Dendritic cell treated with granulocyte-macrophage colony-stimulating factor and Interleukin-4, amounts not matched to agents 40 ng/mL and 50 ng/mL, for 4 days (primary cell): Measurements from ENCODE around the gene NELL2.

Experiments used
- H3K27ac Mint-ChIP-seq: one replicate; pipeline ENCODE4 v1.8.0; 2022; ENCODE audit warnings: mild to moderate bottlenecking, mixed read lengths
- H3K27me3 Mint-ChIP-seq: one replicate; pipeline ENCODE4 v1.8.0; 2022; ENCODE audit warnings: mild to moderate bottlenecking, mixed read lengths
- H3K36me3 Mint-ChIP-seq: one replicate; pipeline ENCODE4 v1.8.0; 2022; ENCODE audit warnings: low read depth, mixed read lengths
- H3K4me1 Mint-ChIP-seq: one replicate; pipeline ENCODE4 v1.8.0; 2022; ENCODE audit warnings: low read depth, mixed read lengths
- H3K4me3 Mint-ChIP-seq: one replicate; pipeline ENCODE4 v1.8.0; 2022; ENCODE audit warnings: mild to moderate bottlenecking, moderate library complexity, mixed read lengths
- H3K9me3 Mint-ChIP-seq: one replicate; pipeline ENCODE4 v1.8.0; 2022; ENCODE audit warnings: mixed read lengths
- intact Hi-C: fragments of 100-400 bp; cut with micrococcal nuclease; formaldehyde crosslinking; loops from one replicate; pipeline ENCODE4 v1.15.0; 2022

Gene NELL2

DNA sequence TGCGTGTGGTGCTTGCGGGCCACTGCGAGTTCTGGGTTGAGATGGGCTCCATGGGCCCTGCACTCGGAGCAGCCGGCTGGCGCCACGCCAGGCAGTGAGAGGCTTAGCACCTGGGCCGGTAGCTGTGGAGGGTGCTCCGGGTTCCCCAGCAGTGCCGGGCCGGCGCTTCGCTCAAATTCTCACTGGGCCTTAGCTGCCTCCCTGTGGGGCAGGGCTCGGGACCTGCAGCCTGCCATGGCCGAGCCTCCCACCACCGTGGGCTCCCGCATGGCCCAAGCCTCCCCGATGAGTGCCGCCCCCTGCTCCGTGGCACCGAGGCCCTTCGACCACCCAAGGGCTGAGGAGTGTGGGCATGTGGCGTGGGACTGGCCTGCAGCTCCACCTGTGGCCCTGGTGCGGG lies 375.7 kb downstream of the NELL2 start:
- H3K4me3 Mint-ChIP-seq, result no peak overlapping the region
- intact Hi-C loops, result no loop called here
- H3K27ac Mint-ChIP-seq, result no peak overlapping the region
- no peaks in the 10 kb centered on the region for H3K27me3 Mint-ChIP-seq
- no peaks in the 10 kb centered on the region for H3K4me1 Mint-ChIP-seq
- no peaks in the 10 kb centered on the region for H3K36me3 Mint-ChIP-seq
- H3K9me3 Mint-ChIP-seq, result peaks cover 28% of the 10 kb centered on the region

DNA sequence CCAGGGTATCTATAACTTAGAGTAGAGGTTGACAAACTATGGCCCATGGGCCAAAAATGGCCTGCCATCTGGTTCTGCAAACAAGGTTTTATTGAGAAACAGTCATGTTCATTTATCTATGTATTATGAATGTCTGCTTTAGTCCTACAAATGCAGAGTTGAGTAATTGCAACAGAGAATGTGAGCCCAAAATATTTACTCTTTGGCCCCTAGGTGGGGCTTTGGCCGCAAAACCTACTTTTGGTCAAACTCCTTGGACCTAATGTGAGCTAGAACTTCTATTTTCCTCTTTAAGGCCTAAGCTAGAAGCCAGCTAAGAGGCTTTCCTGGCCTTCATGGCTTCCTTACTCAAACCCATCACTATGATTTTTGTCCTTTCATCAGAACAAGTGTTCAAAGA lies 379.1 kb downstream of the NELL2 start:
- no peak overlapping the region for H3K4me3 Mint-ChIP-seq
- H3K9me3 Mint-ChIP-seq, result peaks cover 32% of the 10 kb centered on the region
- intact Hi-C loops, result no loop called here
- H3K4me1 Mint-ChIP-seq, result no peaks in the 10 kb centered on the region
- no peak overlapping the region for H3K27ac Mint-ChIP-seq
- no peaks in the 10 kb centered on the region for H3K36me3 Mint-ChIP-seq
- no peaks in the 10 kb centered on the region for H3K27me3 Mint-ChIP-seq

- no peak overlapping the region for H3K27ac Mint-ChIP-seq
- H3K27me3 Mint-ChIP-seq, result no peaks in the 10 kb centered on the region
- no peak overlapping the region for H3K4me3 Mint-ChIP-seq
- peaks cover 27% of the 10 kb centered on the region for H3K9me3 Mint-ChIP-seq
- H3K36me3 Mint-ChIP-seq, result no peaks in the 10 kb centered on the region
- H3K4me1 Mint-ChIP-seq, result no peaks in the 10 kb centered on the region
- intact Hi-C loops, result no loop called here
Observed at GRCh38 chr12:44490181-44490580, 385.9 kb downstream of the NELL2 start.

DNA sequence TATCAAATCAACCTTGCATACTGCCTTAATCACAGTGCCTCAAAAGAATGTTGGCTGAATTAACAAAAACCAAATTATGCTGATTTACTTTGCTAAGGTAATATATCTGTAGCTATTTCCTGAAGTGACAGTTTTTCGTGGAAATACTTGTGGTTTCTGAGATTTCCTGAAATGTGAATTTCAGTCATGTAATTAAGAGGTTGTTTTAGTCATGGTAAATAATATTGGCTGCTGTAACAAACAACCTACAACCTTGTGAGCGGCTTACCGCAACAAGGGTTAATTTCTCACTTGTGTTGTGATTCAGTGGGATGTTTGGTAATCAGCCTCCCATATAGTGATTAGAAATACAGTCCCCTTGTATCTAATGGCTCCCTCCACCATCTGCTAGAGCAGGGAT lies 387.9 kb downstream of the NELL2 start:
- Mint-ChIP-seq H3K4me3 (no peak overlapping the region), H3K4me1 (no peaks in the 10 kb centered on the region)

DNA sequence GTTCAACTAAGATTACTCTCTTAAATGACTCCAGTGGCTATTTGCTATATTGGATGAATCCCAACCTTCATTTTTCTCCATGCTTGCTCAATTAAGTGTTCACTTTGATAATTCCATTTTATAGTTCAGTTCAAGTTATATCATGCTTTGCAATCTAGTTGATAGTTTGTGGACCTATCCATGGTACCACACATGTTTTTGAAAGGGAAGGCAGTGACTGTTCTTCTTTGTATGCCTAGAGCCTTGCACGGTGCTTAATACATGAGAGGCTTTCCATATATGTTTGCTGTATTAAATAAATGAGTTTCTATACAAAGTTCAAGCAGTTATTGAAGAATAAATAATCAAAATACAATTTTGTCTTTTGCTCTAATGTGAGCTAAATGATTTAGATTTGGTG lies 391.3 kb downstream of the NELL2 start:
- H3K4me3 Mint-ChIP-seq, result no peak overlapping the region
- intact Hi-C loops, result no loop called here
- H3K36me3 Mint-ChIP-seq, result no peaks in the 10 kb centered on the region
- H3K27ac Mint-ChIP-seq, result no peak overlapping the region
- H3K27me3 Mint-ChIP-seq, result no peaks in the 10 kb centered on the region
- peaks cover 41% of the 10 kb centered on the region for H3K9me3 Mint-ChIP-seq
- no peaks in the 10 kb centered on the region for H3K4me1 Mint-ChIP-seq

More for the DNA sequence above, 387.9 kb downstream of the NELL2 start:
- peaks cover 29% of the 10 kb centered on the region for H3K9me3 Mint-ChIP-seq
- H3K27ac Mint-ChIP-seq, result no peak overlapping the region
- no peaks in the 10 kb centered on the region for H3K36me3 Mint-ChIP-seq
- intact Hi-C loops, result no loop called here
- H3K27me3 Mint-ChIP-seq, result no peaks in the 10 kb centered on the region

- Mint-ChIP-seq H3K4me3 (no peak overlapping the region), H3K36me3 (no peaks in the 10 kb centered on the region), H3K27ac (no peak overlapping the region), H3K9me3 (peaks cover 88% of the 10 kb centered on the region), H3K27me3 (no peaks in the 10 kb centered on the region), H3K4me1 (no peaks in the 10 kb centered on the region)
- intact Hi-C loops, result no loop called here
Observed at GRCh38 chr12:44477331-44477980, 398.7 kb downstream of the NELL2 start.

GRCh38 chr12:44476683-44477082 lies 399.4 kb downstream of the NELL2 start:
- peaks cover 83% of the 10 kb centered on the region for H3K9me3 Mint-ChIP-seq
- no peak overlapping the region for H3K4me3 Mint-ChIP-seq
- no peaks in the 10 kb centered on the region for H3K4me1 Mint-ChIP-seq
- H3K27me3 Mint-ChIP-seq, result no peaks in the 10 kb centered on the region
- H3K27ac Mint-ChIP-seq, result no peak overlapping the region
- intact Hi-C loops, result no loop called here
- no peaks in the 10 kb centered on the region for H3K36me3 Mint-ChIP-seq

DNA sequence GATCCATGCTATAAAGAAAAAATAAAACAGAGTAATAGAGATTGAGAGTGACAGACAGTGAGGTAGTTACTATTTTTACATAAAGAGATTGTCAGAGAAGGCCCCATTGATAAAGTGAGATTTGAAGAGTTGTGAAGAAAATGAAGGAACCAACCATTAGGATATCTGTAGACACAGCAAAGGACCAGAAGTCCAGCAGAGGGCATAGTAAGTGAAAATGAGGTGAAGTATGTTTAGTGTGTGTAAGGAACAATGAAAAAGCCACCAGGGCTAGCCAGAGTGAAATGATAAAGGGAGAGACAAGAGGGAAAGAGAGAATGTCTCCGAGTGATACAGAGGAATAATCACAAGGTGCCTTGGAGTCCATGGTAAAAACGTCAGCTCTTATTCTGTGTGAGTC lies 411.0 kb downstream of the NELL2 start:
- Mint-ChIP-seq H3K4me1 (no peaks in the 10 kb centered on the region), H3K4me3 (no peak overlapping the region), H3K27me3 (no peaks in the 10 kb centered on the region), H3K36me3 (no peaks in the 10 kb centered on the region), H3K27ac (no peak overlapping the region), H3K9me3 (peaks cover 49% of the 10 kb centered on the region)
- intact Hi-C loops, result no loop called here

- no peaks in the 10 kb centered on the region for H3K36me3 Mint-ChIP-seq
- H3K9me3 Mint-ChIP-seq, result peaks cover 49% of the 10 kb centered on the region
- no peaks in the 10 kb centered on the region for H3K4me1 Mint-ChIP-seq
- H3K4me3 Mint-ChIP-seq, result no peak overlapping the region
- intact Hi-C loops, result no loop called here
- no peaks in the 10 kb centered on the region for H3K27me3 Mint-ChIP-seq
- H3K27ac Mint-ChIP-seq, result no peak overlapping the region
Observed at GRCh38 chr12:44464180-44464579, 411.9 kb downstream of the NELL2 start.

DNA sequence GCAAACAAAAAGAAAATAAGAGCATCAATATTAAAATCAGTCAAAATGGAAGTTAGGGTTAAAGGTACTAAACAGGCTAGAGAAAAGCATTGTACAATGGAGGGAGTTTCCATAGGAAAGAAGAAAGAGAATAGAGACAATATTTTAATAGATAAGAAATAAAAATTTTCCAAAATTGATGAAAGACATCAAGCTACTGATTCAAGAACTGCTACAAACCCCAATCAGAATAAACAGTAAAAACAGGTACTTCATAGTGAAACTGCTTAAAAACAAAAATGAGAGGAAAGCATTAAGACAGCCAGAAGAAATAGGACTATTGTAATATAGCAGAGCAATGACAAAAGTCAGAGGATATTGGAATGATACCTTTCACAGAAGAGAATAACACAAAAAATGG lies 413.4 kb downstream of the NELL2 start:
- no peaks in the 10 kb centered on the region for H3K27me3 Mint-ChIP-seq
- no peak overlapping the region for H3K27ac Mint-ChIP-seq
- H3K9me3 Mint-ChIP-seq, result peaks cover 40% of the 10 kb centered on the region
- H3K4me3 Mint-ChIP-seq, result no peak overlapping the region
- no peaks in the 10 kb centered on the region for H3K4me1 Mint-ChIP-seq
- H3K36me3 Mint-ChIP-seq, result no peaks in the 10 kb centered on the region
- intact Hi-C loops, result no loop called here

- Mint-ChIP-seq H3K27ac (no peak overlapping the region), H3K36me3 (no peaks in the 10 kb centered on the region), H3K27me3 (no peaks in the 10 kb centered on the region), H3K4me1 (no peaks in the 10 kb centered on the region), H3K9me3 (peaks cover 19% of the 10 kb centered on the region), H3K4me3 (no peak overlapping the region)
- intact Hi-C loops, result no loop called here
Observed at GRCh38 chr12:44460261-44460660, 415.9 kb downstream of the NELL2 start.

GRCh38 chr12:44459569-44459968 lies 416.5 kb downstream of the NELL2 start:
- intact Hi-C loops, result no loop called here
- H3K4me3 Mint-ChIP-seq, result no peak overlapping the region

More at GRCh38 chr12:44459569-44459968, 416.5 kb downstream of the NELL2 start:
- Mint-ChIP-seq H3K4me1 (no peaks in the 10 kb centered on the region), H3K27ac (no peak overlapping the region), H3K27me3 (no peaks in the 10 kb centered on the region), H3K36me3 (no peaks in the 10 kb centered on the region), H3K9me3 (peaks cover 19% of the 10 kb centered on the region)
